Measurements from ENCODE around the gene TC2N. TPM values are rescaled to one million over a fixed set of nuclear protein-coding genes. Genes with fewer than 3 reads are reported as not detected.

TC2N gene
- total RNA-seq, 1 experiment from 2014 or later = 82.7 TPM

GRCh38 chr14:91737619-91738018 lies 129.7 kb downstream of the TC2N start:
- no peak for TF ChIP-seq CTCF (IDR thresholded peaks at IDR 0.05; ENCODE audit: unreplicated experiment)
- no peak overlapping the region for H3K27ac Mint-ChIP-seq (ENCODE audit: unreplicated experiment)
- intact Hi-C loops (cut with micrococcal nuclease; ENCODE audit: unreplicated experiment) = no loop called here
- no peak overlapping the region for H3K4me3 Mint-ChIP-seq (ENCODE audit: low read depth, unreplicated experiment)
- no peaks in the 10 kb centered on the region for H3K4me1 Mint-ChIP-seq (ENCODE audit: low read depth, unreplicated experiment)
- H3K36me3 Mint-ChIP-seq (ENCODE audit: insufficient read depth, unreplicated experiment) = peaks cover 7% of the 10 kb centered on the region
- CTCF ChIA-PET = interaction anchor here (1.0 kb wide), 1 partner anchor 13 kb away, joined by 3 read pairs; no protein-coding TSS in a partner anchor
- H3K9me3 Mint-ChIP-seq (ENCODE audit: low read depth, unreplicated experiment) = peaks cover 5% of the 10 kb centered on the region
- no peaks in the 10 kb centered on the region for H3K27me3 Mint-ChIP-seq (ENCODE audit: unreplicated experiment)
- no peak for DNase-seq
- BruUV-seq (replicated peaks) = no TSS peak

GRCh38 chr14:91732859-91733477 lies 134.4 kb downstream of the TC2N start:
- Mint-ChIP-seq H3K4me3 (ENCODE audit: low read depth, unreplicated experiment) (no peak overlapping the region), H3K27ac (ENCODE audit: unreplicated experiment) (no peak overlapping the region), H3K27me3 (ENCODE audit: unreplicated experiment) (no peaks in the 10 kb centered on the region), H3K4me1 (ENCODE audit: low read depth, unreplicated experiment) (peaks cover 9% of the 10 kb centered on the region), H3K36me3 (ENCODE audit: insufficient read depth, unreplicated experiment) (peaks cover 7% of the 10 kb centered on the region), H3K9me3 (ENCODE audit: low read depth, unreplicated experiment) (peaks cover 2% of the 10 kb centered on the region)
- CTCF ChIA-PET = no interaction called here
- no peak for DNase-seq
- no peak for TF ChIP-seq CTCF (IDR thresholded peaks at IDR 0.05; ENCODE audit: unreplicated experiment)
- intact Hi-C loops (cut with micrococcal nuclease; ENCODE audit: unreplicated experiment) = no loop called here
- BruUV-seq (replicated peaks) = no TSS peak

GRCh38 chr14:91732439-91732838 lies 134.9 kb downstream of the TC2N start:
- H3K4me3 Mint-ChIP-seq (ENCODE audit: low read depth, unreplicated experiment) = no peak overlapping the region
- CTCF ChIA-PET = no interaction called here
- no peaks in the 10 kb centered on the region for H3K27me3 Mint-ChIP-seq (ENCODE audit: unreplicated experiment)
- intact Hi-C loops (cut with micrococcal nuclease; ENCODE audit: unreplicated experiment) = no loop called here
- peaks cover 2% of the 10 kb centered on the region for H3K9me3 Mint-ChIP-seq (ENCODE audit: low read depth, unreplicated experiment)
- peaks cover 7% of the 10 kb centered on the region for H3K36me3 Mint-ChIP-seq (ENCODE audit: insufficient read depth, unreplicated experiment)
- no peak for TF ChIP-seq CTCF (IDR thresholded peaks at IDR 0.05; ENCODE audit: unreplicated experiment)
- peaks cover 9% of the 10 kb centered on the region for H3K4me1 Mint-ChIP-seq (ENCODE audit: low read depth, unreplicated experiment)
- no TSS peak for BruUV-seq (replicated peaks)
- no peak overlapping the region for H3K27ac Mint-ChIP-seq (ENCODE audit: unreplicated experiment)
- no peak for DNase-seq

- Mint-ChIP-seq H3K9me3 (ENCODE audit: low read depth, unreplicated experiment) (peaks cover 2% of the 10 kb centered on the region), H3K27me3 (ENCODE audit: unreplicated experiment) (no peaks in the 10 kb centered on the region), H3K4me1 (ENCODE audit: low read depth, unreplicated experiment) (peaks cover 9% of the 10 kb centered on the region), H3K4me3 (ENCODE audit: low read depth, unreplicated experiment) (no peak within 1 kb of the TSS), H3K36me3 (ENCODE audit: insufficient read depth, unreplicated experiment) (peaks cover 7% of the 10 kb centered on the region), H3K27ac (ENCODE audit: unreplicated experiment) (no peak within 1 kb of the TSS)
- no peak for DNase-seq
- intact Hi-C loops (cut with micrococcal nuclease; ENCODE audit: unreplicated experiment) = no loop called here
- CTCF ChIA-PET = no interaction called here
- no TSS peak for BruUV-seq (replicated peaks)
- TF ChIP-seq CTCF (IDR thresholded peaks at IDR 0.05; ENCODE audit: unreplicated experiment) = no peak
These were observed 135.3 kb downstream of the TC2N start, which contains the start of gene CATSPERB for GRCh38 chr14:91731986-91732385. CATSPERB (minus strand) TSS chr14:91732086; CDS start chr14:91729479, 2,607 bp downstream.

All from Calu3 (cell line).